B cell (primary cell): Measurements from ENCODE around the gene GPR25. TPM values are rescaled to one million over a fixed set of nuclear protein-coding genes. Genes with fewer than 3 reads are reported as not detected.

Experiments used
- ATAC-seq: fragments of 200-7000 bp; cut with Tn5 transposase; one replicate; pipeline ENCODE4 v1.10.0; 2021; ENCODE audit warnings: low read depth, mild to moderate bottlenecking, moderate number of reproducible peaks, moderate library complexity
- CTCF ChIA-PET: fragments of 350-600 bp; sonication (Branson Sonifier 250); formaldehyde crosslinking; loops from one replicate; lab custom pipeline; 2021; ENCODE audit warnings: antibody characterized with exemption, inconsistent platforms; lab: Charles Lee
- POLR2A ChIA-PET: fragments of 350-600 bp; sonication (Branson Sonifier 250); formaldehyde crosslinking; loops from one replicate; lab custom pipeline; 2021; ENCODE audit warnings: antibody characterized with exemption; lab: Charles Lee
- DNase-seq: peaks from one replicate; pipeline ENCODE4 v3.0.0; 2013
- H2AFZ ChIP-seq: 2 replicates; pipeline ENCODE4 v1.6.1; 2012; ENCODE audit warnings: mild to moderate bottlenecking, low read depth, low read length; ENCODE audit not compliant: insufficient read depth, poor library complexity, severe bottlenecking
- H3K27ac ChIP-seq, 2 donors: 1 replicate in 1 of 2; 2 replicates in 1 of 2; pipeline ENCODE4 v1.5.1; 2012 to 2013; ENCODE audit warnings: low read length in 2 of 2, mild to moderate bottlenecking in 2 of 2, moderate library complexity in 1 of 2
- H3K27me3 ChIP-seq, 4 experiments: fragments of 200-600 bp in 1 of 4; sonication (generic) in 1 of 4; replicated peaks in 1 of 4; 1 replicate in 2 of 4; 2 replicates in 2 of 4; pipeline versions ENCODE4 v1.6.1 to v1.7.0; 2013 to 2016; ENCODE audit warnings: low read length in 3 of 4, mild to moderate bottlenecking in 2 of 4, mixed read lengths in 1 of 4, moderate library complexity in 1 of 4; ENCODE audit not compliant: insufficient read depth in 4 of 4, control insufficient read depth in 3 of 4; ENCODE audit errors: control extremely low read depth in 1 of 4
- H3K36me3 ChIP-seq, 2 experiments: replicated peaks in 1 of 2; 1 replicate in 1 of 2; 2 replicates in 1 of 2; pipeline versions ENCODE4 v1.6.1 to v1.7.1; 2013; ENCODE audit warnings: low read length in 1 of 2; ENCODE audit not compliant: insufficient read depth in 2 of 2, control insufficient read depth in 1 of 2; ENCODE audit errors: control extremely low read depth in 1 of 2, extremely low read depth in 1 of 2
- H3K4me1 ChIP-seq, 2 donors: fragments of 200-600 bp in 1 of 2; sonication (generic) in 1 of 2; 1 replicate in 1 of 2; 2 replicates in 1 of 2; pipeline versions ENCODE4 v1.5.1 to v1.6.1; 2013 to 2017; ENCODE audit warnings: low read length in 2 of 2; ENCODE audit not compliant: control insufficient read depth in 2 of 2, insufficient read depth in 2 of 2
- H3K4me2 ChIP-seq: replicated peaks from 2 replicates; pipeline ENCODE3; 2012; ENCODE audit warnings: mild to moderate bottlenecking, low read depth, low read length; ENCODE audit not compliant: poor library complexity, severe bottlenecking
- H3K4me3 ChIP-seq, 5 experiments: fragments of 200-600 bp in 1 of 5; sonication (generic) in 1 of 5; 1 replicate in 3 of 5; 2 replicates in 2 of 5; pipeline versions ENCODE4 v1.5.1 to v1.7.0; 2011 to 2016; ENCODE audit warnings: low read length in 4 of 5, mild to moderate bottlenecking in 4 of 5, low read depth in 2 of 5, control low read depth in 1 of 5, moderate library complexity in 1 of 5; ENCODE audit not compliant: insufficient read depth in 1 of 5; ENCODE audit errors: control extremely low read depth in 1 of 5, extremely low read depth in 1 of 5
- H3K79me2 ChIP-seq: fragments of 200-600 bp; sonication (generic); one replicate; pipeline ENCODE4 v1.6.0; 2016; ENCODE audit warnings: low read length; ENCODE audit not compliant: control insufficient read depth, insufficient read depth
- H3K9ac ChIP-seq: fragments of 200-600 bp; sonication (generic); 2 replicates; pipeline ENCODE4 v1.6.1; 2017; ENCODE audit warnings: mild to moderate bottlenecking, low read length, moderate library complexity
- H3K9me3 ChIP-seq, 3 donors: one replicate each; pipeline versions ENCODE4 v1.6.1 to v1.7.1; 2013; ENCODE audit warnings: low read length in 2 of 3; ENCODE audit not compliant: control insufficient read depth in 2 of 3, insufficient read depth in 1 of 3; ENCODE audit errors: control extremely low read depth in 1 of 3
- H4K20me1 ChIP-seq: 2 replicates; pipeline ENCODE4 v1.6.0; 2012; ENCODE audit warnings: mild to moderate bottlenecking, low read length; ENCODE audit not compliant: insufficient read depth, control insufficient read depth, poor library complexity, severe bottlenecking
- H3K27ac Mint-ChIP-seq: one replicate; pipeline ENCODE4 v1.8.0; 2021; ENCODE audit warnings: mixed read lengths
- H3K27me3 Mint-ChIP-seq: one replicate; pipeline ENCODE4 v1.8.0; 2021; ENCODE audit warnings: mixed read lengths
- H3K4me1 Mint-ChIP-seq: one replicate; pipeline ENCODE4 v1.8.0; 2021; ENCODE audit warnings: mixed read lengths
- H3K4me3 Mint-ChIP-seq: one replicate; pipeline ENCODE4 v1.8.0; 2021; ENCODE audit warnings: mixed read lengths
- H3K9me3 Mint-ChIP-seq: one replicate; pipeline ENCODE4 v1.8.0; 2022; ENCODE audit warnings: mixed read lengths; ENCODE audit not compliant: insufficient read depth
- EZH2 ChIP-seq: IDR thresholded peaks from 2 replicates; pipeline ENCODE4 v1.6.1; 2012; ENCODE audit warnings: borderline replicate concordance, low read depth, mild to moderate bottlenecking, moderate library complexity, low read length; ENCODE audit not compliant: insufficient read depth, poor library complexity, severe bottlenecking
- WGBS: methylation state at CpG from one replicate; pipeline ENCODE4 v1.1.5; 2013; ENCODE audit warnings: missing lambda C conversion rate; ENCODE audit not compliant: insufficient coverage; 5-methylcytosine and 5-hydroxymethylcytosine counted together
- intact Hi-C: fragments of 100-400 bp; cut with micrococcal nuclease; formaldehyde crosslinking; loops from one replicate; pipeline ENCODE4 v1.10.0; 2022
- polyA plus RNA-seq: library from polyadenylated mRNA; depleted of rRNA; stranded (reverse); fragments of >200 nt; gene quantifications from 2 replicates; pipeline ENCODE4 v1.2.3, GENCODE V29; 2012
- total RNA-seq, 2 donors: library from RNA; stranded (reverse); fragments of 120-200 nt in 1 of 2; gene quantifications; 1 replicate in 1 of 2; 2 replicates in 1 of 2; pipeline versions ENCODE4 v1.2.3 to v1.2.4, GENCODE V29; 2013 to 2022
- TF ChIP-seq, protein P1 (sequence below): fragments of 200-600 bp; IDR thresholded peaks from one replicate; pipeline ENCODE4 v1.8.0; 2022; ENCODE audit warnings: antibody characterized with exemption, mild to moderate bottlenecking

GPR25 gene
- total and polyA plus RNA-seq, 2 donors (not counting 1 experiment from before 2014, with no cell fraction given) = 1.8 to 3.1 TPM

DNA sequence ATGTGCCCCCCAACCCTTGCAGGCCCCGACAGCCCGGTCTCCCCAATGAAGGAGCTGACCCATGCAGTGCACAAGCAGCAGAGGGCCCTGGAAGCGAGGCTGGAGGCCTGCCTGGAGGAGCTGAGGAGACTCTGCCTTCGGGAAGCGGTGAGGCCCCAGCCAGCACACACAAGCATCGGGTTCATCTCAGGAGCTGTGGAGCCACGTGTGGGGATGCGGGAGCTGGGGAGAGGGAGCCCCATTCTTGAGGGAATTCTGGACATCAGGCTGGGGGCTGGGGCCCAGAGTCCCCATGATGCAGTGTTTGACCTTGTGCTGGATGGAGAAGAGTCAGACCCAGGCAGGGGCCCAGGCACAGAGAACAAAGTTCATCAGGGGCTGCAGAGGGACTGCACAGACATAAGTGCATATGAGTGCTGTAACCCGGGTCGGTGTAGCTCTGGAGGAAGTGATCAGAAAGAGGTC, 26.7 kb downstream of the GPR25 start:
- Histone ChIP-seq H3K4me2 (no peak overlapping the region), H2AFZ (no peak overlapping the region), H3K4me3 (no peak overlapping the region), H3K9me3 (no peaks in the 10 kb centered on the region), H3K27ac (no peak overlapping the region), H4K20me1 (no peaks in the 10 kb centered on the region), H3K36me3 (no peaks in the 10 kb centered on the region), H3K9ac (no peak overlapping the region), H3K79me2 (no peaks in the 10 kb centered on the region), H3K27me3 (peaks cover 0 to 4% (median under 1%) of the 10 kb centered on the region in 4 experiments), H3K4me1 (peaks cover 5 to 20% of the 10 kb centered on the region in 2 donors)
- TF ChIP-seq EZH2 = no peak
- TF ChIP-seq, protein P1, sequence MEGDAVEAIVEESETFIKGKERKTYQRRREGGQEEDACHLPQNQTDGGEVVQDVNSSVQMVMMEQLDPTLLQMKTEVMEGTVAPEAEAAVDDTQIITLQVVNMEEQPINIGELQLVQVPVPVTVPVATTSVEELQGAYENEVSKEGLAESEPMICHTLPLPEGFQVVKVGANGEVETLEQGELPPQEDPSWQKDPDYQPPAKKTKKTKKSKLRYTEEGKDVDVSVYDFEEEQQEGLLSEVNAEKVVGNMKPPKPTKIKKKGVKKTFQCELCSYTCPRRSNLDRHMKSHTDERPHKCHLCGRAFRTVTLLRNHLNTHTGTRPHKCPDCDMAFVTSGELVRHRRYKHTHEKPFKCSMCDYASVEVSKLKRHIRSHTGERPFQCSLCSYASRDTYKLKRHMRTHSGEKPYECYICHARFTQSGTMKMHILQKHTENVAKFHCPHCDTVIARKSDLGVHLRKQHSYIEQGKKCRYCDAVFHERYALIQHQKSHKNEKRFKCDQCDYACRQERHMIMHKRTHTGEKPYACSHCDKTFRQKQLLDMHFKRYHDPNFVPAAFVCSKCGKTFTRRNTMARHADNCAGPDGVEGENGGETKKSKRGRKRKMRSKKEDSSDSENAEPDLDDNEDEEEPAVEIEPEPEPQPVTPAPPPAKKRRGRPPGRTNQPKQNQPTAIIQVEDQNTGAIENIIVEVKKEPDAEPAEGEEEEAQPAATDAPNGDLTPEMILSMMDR = no peak
- peaks cover 23% of the 10 kb centered on the region for H3K4me1 Mint-ChIP-seq
- H3K27me3 Mint-ChIP-seq = no peaks in the 10 kb centered on the region
- H3K9me3 Mint-ChIP-seq = no peaks in the 10 kb centered on the region
- CTCF ChIA-PET = no interaction called here
- H3K4me3 Mint-ChIP-seq = no peak overlapping the region
- POLR2A ChIA-PET = no interaction called here
- 89% methylated on average over 10 of the region's 10 CpGs for WGBS
- intact Hi-C loops = no loop called here
- DNase-seq (no peak), ATAC-seq (no peak)
- H3K27ac Mint-ChIP-seq = no peak overlapping the region

DNA sequence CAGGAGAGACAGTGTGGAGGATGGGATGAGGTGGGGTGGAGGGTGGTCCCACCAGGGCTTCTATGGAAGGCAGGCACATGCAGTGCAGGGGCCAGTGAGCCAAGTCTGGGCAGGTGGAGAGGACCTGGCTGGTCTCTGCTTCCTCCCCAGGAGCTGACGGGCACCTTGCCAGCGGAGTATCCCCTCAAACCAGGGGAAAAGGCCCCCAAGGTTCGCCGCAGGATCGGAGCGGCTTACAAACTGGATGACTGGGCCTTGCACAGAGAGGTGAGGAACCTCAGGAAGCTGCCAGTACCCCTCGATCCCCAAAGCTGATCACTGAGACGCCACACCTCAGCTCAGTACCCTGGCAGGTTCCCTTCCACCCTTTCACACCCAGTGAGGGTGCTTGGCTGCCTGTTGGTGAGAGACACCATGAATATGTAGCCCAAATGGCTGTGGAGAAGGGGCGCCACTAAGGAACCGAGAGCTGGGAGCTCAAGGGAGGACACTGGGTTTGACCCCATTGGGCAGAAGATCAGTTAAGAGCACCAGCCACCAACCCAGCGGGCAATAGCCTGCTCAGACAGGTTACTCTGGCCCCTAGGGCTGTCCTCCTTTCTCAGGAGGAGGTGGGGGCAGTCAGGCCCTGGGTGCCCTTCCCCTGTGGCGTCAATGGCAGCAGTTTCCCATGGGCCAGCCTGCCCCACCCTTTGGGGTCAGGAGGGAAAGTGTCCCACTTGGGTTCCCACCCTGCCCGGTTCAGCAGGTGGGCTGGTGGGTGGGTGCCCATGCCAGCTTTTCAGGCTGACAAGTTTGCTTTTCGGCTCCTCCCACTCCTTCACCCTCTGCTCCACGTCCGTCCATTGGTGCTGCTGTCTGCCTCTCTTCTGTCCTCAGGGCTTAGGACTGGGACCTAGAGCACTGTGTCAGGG, 27.4 kb downstream of the GPR25 start:
- Mint-ChIP-seq H3K4me1 (peaks cover 23% of the 10 kb centered on the region), H3K27me3 (no peaks in the 10 kb centered on the region), H3K27ac (no peak overlapping the region), H3K4me3 (no peak overlapping the region), H3K9me3 (no peaks in the 10 kb centered on the region)
- peaks cover 5 to 19% of the 10 kb centered on the region in 2 donors for H3K4me1 ChIP-seq
- no peaks in the 10 kb centered on the region for H4K20me1 ChIP-seq
- no peaks in the 10 kb centered on the region for H3K27me3 ChIP-seq
- intact Hi-C loops = no loop called here
- CTCF ChIA-PET = no interaction called here
- no peak overlapping the region for H3K4me2 ChIP-seq
- H3K9me3 ChIP-seq = no peaks in the 10 kb centered on the region
- no peaks in the 10 kb centered on the region for H3K79me2 ChIP-seq
- POLR2A ChIA-PET = no interaction called here
- WGBS = 97% methylated on average over 14 of the region's 16 CpGs
- H3K27ac ChIP-seq = no peak overlapping the region
- no peaks in the 10 kb centered on the region for H3K36me3 ChIP-seq
- no peak for TF ChIP-seq EZH2
- TF ChIP-seq, protein P1 = no peak
- no peak overlapping the region for H3K4me3 ChIP-seq
- ATAC-seq (no peak), DNase-seq (no peak)
- no peak overlapping the region for H2AFZ ChIP-seq
- H3K9ac ChIP-seq = no peak overlapping the region
